ENCODE data around the gene METAP1D.

The METAP1D gene

DNA sequence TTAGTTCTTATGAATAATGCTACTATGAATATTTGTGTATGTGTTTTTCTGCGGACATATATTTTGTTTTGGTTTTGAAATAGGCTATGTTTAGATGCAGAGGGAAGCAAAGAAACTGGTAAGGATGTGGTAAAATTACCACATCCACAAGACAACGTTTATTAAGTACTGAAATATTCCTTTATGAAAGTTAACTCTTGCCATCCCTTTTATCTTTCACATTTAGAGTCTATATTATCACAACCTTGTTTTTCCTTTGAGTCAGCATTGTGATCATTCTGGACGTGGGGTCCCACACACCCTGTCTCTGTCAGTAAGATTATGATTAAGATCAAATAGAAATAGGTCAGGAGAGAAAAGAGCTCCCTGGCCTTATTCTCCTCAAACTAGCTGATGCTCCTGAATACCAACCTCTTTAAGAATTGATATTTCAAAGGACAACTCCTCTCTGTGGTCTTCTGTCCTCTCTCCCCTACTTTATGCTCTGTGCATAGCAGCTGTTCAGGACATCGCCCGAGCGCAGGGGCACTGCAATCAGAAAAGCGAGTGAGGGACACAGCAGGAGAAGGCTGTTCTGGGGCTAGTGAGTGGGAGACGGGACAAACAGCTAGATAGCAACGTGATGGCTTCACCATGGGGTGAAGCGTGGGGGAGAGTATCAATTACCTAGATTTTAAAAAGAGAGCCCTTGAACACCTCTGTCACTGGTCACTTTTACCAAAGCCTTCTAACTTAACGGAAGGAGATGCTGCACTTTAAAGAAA, 12.2 kb downstream of the METAP1D start:
- H3K9me3 Mint-ChIP-seq, result no peaks in the 10 kb centered on the region
- DNase-seq (ENCODE audit: low spot score), result no peak
- H3K27me3 Mint-ChIP-seq (ENCODE audit: low read depth), result peaks cover 3% of the 10 kb centered on the region
- peak overlapping the region; percentile 56 for H3K4me3 Mint-ChIP-seq
- H3K4me1 Mint-ChIP-seq (ENCODE audit: low read depth), result peaks cover 27% of the 10 kb centered on the region
- H3K36me3 Mint-ChIP-seq (ENCODE audit: low read depth), result peaks cover 7% of the 10 kb centered on the region
- peak overlapping the region; percentile 41 for H3K27ac Mint-ChIP-seq

- DNase-seq (ENCODE audit: low spot score), result no peak
- Mint-ChIP-seq H3K9me3 (no peaks in the 10 kb centered on the region), H3K4me3 (no peak overlapping the region), H3K27me3 (ENCODE audit: low read depth) (peaks cover 3% of the 10 kb centered on the region), H3K27ac (no peak overlapping the region), H3K4me1 (ENCODE audit: low read depth) (peaks cover 27% of the 10 kb centered on the region), H3K36me3 (ENCODE audit: low read depth) (peaks cover 7% of the 10 kb centered on the region)
Measured at GRCh38 chr2:172012677-172013391, 13.1 kb downstream of the METAP1D start.

DNA sequence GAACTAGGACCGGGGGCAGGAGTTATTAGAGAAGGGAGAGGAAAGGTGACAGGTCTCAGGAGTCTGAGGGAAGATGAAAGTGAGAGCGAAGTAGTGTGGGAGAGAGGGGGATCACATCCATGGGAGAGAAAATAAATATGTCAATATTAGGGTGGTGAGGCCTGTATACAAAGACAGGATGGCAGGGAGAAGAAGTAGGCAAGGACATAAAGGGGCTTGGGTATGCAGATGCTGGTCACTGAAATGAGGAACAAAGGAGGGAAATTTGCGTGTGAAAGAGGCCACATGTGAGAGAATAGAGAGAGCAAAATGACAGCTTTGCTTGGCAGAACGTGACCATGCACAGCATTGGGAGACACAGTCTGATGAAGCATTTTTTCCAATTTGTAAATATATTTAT, 13.6 kb downstream of the METAP1D start:
- Mint-ChIP-seq H3K9me3 (no peaks in the 10 kb centered on the region), H3K36me3 (ENCODE audit: low read depth) (peaks cover 7% of the 10 kb centered on the region), H3K4me3 (no peak overlapping the region), H3K4me1 (ENCODE audit: low read depth) (peaks cover 29% of the 10 kb centered on the region), H3K27ac (no peak overlapping the region), H3K27me3 (ENCODE audit: low read depth) (peaks cover 3% of the 10 kb centered on the region)
- DNase-seq (ENCODE audit: low spot score), result no peak

- Mint-ChIP-seq H3K27me3 (ENCODE audit: low read depth) (no peaks in the 10 kb centered on the region), H3K4me1 (ENCODE audit: low read depth) (peaks cover 2% of the 10 kb centered on the region), H3K4me3 (no peak overlapping the region), H3K36me3 (ENCODE audit: low read depth) (no peaks in the 10 kb centered on the region), H3K9me3 (no peaks in the 10 kb centered on the region), H3K27ac (no peak overlapping the region)
- DNase-seq (ENCODE audit: low spot score), result no peak
Measured at GRCh38 chr2:172021074-172021931, 21.6 kb downstream of the METAP1D start.

- no peak for DNase-seq (ENCODE audit: low spot score)
- H3K4me3 Mint-ChIP-seq, result no peak overlapping the region
- H3K27ac Mint-ChIP-seq, result no peak overlapping the region
- H3K9me3 Mint-ChIP-seq, result no peaks in the 10 kb centered on the region
- peaks cover 2% of the 10 kb centered on the region for H3K4me1 Mint-ChIP-seq (ENCODE audit: low read depth)
- H3K36me3 Mint-ChIP-seq (ENCODE audit: low read depth), result no peaks in the 10 kb centered on the region
- H3K27me3 Mint-ChIP-seq (ENCODE audit: low read depth), result no peaks in the 10 kb centered on the region
Measured at GRCh38 chr2:172021955-172022354, 22.2 kb downstream of the METAP1D start.

DNA sequence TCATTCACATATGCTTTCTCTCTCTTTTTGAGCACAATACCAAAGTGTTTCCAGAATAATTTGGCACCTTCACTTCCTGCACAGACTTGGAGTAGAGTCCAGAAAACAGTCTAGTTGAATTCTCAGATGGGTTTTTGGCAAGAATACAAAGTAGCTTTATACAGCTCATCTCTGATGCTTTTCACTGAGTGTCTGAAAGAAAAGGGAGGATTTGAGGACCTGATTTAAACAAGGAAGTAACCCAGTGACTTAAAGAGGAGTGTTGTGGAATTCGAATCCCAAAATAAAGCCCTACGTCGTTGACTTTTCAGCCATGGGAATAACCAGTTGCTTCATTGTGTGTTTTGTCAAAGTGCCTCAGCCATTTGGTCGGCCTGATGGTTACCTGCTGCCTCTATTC, 31.8 kb downstream of the METAP1D start:
- no peaks in the 10 kb centered on the region for H3K36me3 Mint-ChIP-seq (ENCODE audit: low read depth)
- H3K4me3 Mint-ChIP-seq, result no peak overlapping the region
- no peaks in the 10 kb centered on the region for H3K9me3 Mint-ChIP-seq
- H3K4me1 Mint-ChIP-seq (ENCODE audit: low read depth), result no peaks in the 10 kb centered on the region
- H3K27ac Mint-ChIP-seq, result no peak overlapping the region
- H3K27me3 Mint-ChIP-seq (ENCODE audit: low read depth), result no peaks in the 10 kb centered on the region
- DNase-seq (ENCODE audit: low spot score), result no peak

DNA sequence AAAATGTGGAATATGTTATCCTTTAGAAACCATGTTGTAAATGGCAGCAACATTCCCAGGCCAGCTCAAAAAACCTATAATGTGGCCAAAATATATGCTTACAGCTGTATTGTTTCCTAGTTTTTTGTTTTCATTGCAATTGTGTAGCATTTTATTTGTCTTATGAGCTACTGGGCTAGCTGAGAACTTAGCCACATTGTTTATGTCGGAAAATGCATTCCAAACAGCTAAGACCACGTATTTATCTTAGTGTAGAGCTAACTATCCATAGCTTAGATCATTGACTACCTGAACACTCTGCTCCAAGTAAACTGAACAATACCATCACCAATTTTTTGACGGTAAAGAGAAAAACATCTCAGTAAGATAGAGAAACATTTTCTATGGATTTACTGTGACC, 38.4 kb downstream of the METAP1D start:
- DNase-seq (ENCODE audit: low spot score), result no peak
- H3K9me3 Mint-ChIP-seq, result no peaks in the 10 kb centered on the region
- H3K27me3 Mint-ChIP-seq (ENCODE audit: low read depth), result no peaks in the 10 kb centered on the region
- H3K4me3 Mint-ChIP-seq, result no peak overlapping the region
- no peaks in the 10 kb centered on the region for H3K36me3 Mint-ChIP-seq (ENCODE audit: low read depth)
- no peaks in the 10 kb centered on the region for H3K4me1 Mint-ChIP-seq (ENCODE audit: low read depth)
- no peak overlapping the region for H3K27ac Mint-ChIP-seq

GRCh38 chr2:172038604-172039003, 38.9 kb downstream of the METAP1D start:
- no peak overlapping the region for H3K4me3 Mint-ChIP-seq
- no peaks in the 10 kb centered on the region for H3K36me3 Mint-ChIP-seq (ENCODE audit: low read depth)
- H3K4me1 Mint-ChIP-seq (ENCODE audit: low read depth), result no peaks in the 10 kb centered on the region
- no peaks in the 10 kb centered on the region for H3K27me3 Mint-ChIP-seq (ENCODE audit: low read depth)
- no peak for DNase-seq (ENCODE audit: low spot score)
- H3K27ac Mint-ChIP-seq, result no peak overlapping the region
- no peaks in the 10 kb centered on the region for H3K9me3 Mint-ChIP-seq

DNA sequence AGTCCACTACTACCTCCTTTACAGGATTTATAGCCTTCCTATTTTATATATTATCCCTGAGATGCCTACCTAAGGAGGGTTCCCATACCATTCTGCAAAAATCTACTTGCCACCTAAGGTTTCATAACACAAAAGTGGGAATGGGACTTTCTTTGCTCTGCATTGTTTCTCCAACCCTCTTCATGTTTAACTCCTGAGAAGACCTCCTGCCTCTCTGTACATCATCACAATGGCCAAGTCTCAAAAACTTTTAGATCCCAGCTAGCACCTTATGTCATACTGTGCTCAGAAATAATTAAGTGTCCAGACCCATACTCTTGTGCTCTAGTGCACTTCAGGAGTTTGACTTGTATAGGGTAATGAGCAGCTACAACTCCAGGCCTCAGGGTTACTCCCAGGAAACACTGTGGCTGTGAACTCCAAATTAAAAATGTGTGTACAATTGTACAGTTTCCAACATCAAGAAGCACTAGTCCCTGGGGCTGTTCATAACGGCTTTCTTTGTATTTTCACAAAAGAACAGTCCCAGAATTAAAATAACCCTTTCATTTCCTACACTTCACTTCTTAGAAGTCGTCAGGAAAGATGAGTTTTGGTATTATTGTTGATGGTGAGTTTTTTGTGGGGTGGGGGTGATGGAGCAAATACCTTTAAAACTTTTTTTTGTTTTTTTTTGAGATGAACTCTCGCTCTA, 39.4 kb downstream of the METAP1D start:
- Mint-ChIP-seq H3K27me3 (ENCODE audit: low read depth) (no peaks in the 10 kb centered on the region), H3K4me3 (no peak overlapping the region), H3K4me1 (ENCODE audit: low read depth) (no peaks in the 10 kb centered on the region), H3K36me3 (ENCODE audit: low read depth) (no peaks in the 10 kb centered on the region), H3K9me3 (no peaks in the 10 kb centered on the region), H3K27ac (no peak overlapping the region)
- DNase-seq (ENCODE audit: low spot score), result no peak

DNA sequence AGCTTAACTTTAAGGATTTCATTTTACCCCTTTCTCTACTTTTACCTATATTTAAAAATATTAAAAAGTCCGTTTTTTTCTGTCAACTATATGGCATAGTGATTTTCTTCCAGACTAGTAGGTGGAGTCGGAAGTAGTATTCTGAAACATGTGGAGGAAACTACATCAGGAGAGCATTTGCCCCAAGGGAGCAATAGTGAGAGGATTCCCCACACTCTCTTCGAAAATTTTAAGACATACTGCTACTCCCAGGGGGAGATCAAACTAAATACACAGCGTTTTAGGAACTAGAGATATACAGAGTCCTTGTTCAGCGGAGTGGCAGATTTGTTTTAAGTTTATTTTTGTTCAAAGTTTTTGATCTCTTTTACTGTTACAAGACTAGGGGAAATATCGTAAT, 40.6 kb downstream of the METAP1D start:
- no peaks in the 10 kb centered on the region for H3K36me3 Mint-ChIP-seq (ENCODE audit: low read depth)
- no peak for DNase-seq (ENCODE audit: low spot score)
- no peaks in the 10 kb centered on the region for H3K27me3 Mint-ChIP-seq (ENCODE audit: low read depth)
- no peak overlapping the region for H3K27ac Mint-ChIP-seq
- H3K4me1 Mint-ChIP-seq (ENCODE audit: low read depth), result no peaks in the 10 kb centered on the region
- H3K4me3 Mint-ChIP-seq, result no peak overlapping the region
- H3K9me3 Mint-ChIP-seq, result no peaks in the 10 kb centered on the region

DNA sequence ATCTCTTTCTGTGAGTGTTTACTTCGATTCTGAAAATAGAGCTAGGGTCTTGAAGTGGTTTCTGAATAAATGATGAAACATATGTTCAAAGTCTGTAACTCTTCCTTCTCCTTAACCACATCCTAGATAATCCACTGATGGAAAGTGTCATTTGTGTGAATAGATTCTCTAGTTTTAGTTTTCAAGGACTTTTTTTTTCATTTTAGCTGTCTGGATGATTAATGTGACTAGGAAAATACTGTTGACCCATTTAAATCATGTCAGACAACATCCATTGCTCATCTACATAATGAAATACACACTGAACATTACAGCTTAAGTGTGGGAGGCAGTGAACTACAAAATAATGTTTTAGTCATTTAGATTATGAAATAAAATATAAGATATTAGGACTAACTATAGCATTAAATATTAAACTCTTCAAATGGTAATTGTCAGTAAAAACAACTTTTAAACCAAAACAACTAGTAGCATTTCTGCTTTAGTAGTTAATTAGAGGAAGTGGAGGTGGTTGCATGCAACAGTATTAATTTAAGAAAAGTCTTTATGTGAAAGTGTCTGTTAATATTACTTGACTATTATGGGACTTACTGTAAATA, 46.4 kb downstream of the METAP1D start:
- Mint-ChIP-seq H3K36me3 (ENCODE audit: low read depth) (no peaks in the 10 kb centered on the region), H3K27ac (no peak overlapping the region), H3K4me1 (ENCODE audit: low read depth) (peaks cover 2% of the 10 kb centered on the region), H3K4me3 (no peak overlapping the region), H3K9me3 (no peaks in the 10 kb centered on the region), H3K27me3 (ENCODE audit: low read depth) (peaks cover 5% of the 10 kb centered on the region)
- no peak for DNase-seq (ENCODE audit: low spot score)

- DNase-seq (ENCODE audit: low spot score), result no peak
- no peak overlapping the region for H3K4me3 Mint-ChIP-seq
- no peak overlapping the region for H3K27ac Mint-ChIP-seq
- peaks cover 2% of the 10 kb centered on the region for H3K4me1 Mint-ChIP-seq (ENCODE audit: low read depth)
- H3K36me3 Mint-ChIP-seq (ENCODE audit: low read depth), result no peaks in the 10 kb centered on the region
- peaks cover 8% of the 10 kb centered on the region for H3K27me3 Mint-ChIP-seq (ENCODE audit: low read depth)
- no peaks in the 10 kb centered on the region for H3K9me3 Mint-ChIP-seq
Measured at GRCh38 chr2:172046866-172047565, 47.3 kb downstream of the METAP1D start.

Measured in T-helper 2 cell treated with Interferon-gamma antibody and Interleukin-4, amounts not matched to agents 5 μg/mL and 100 μg/mL, for 36 hours (primary cell).